Ishikawa (cell line): ENCODE measurements around the gene DOCK3.

Experiments used
- CEBPB ChIP-seq: IDR thresholded peaks from 2 replicates; pipeline ENCODE4 v1.6.1; 2012
- CREB1 ChIP-seq: IDR thresholded peaks from 2 replicates; pipeline ENCODE4 v1.6.1; 2012; ENCODE audit warnings: low read depth
- EGR1 ChIP-seq: IDR thresholded peaks from 2 replicates; pipeline ENCODE4 v1.6.1; 2012
- EP300 ChIP-seq: IDR thresholded peaks from 2 replicates; pipeline ENCODE4 v1.6.1; 2012; ENCODE audit warnings: borderline replicate concordance
- FOXM1 ChIP-seq: IDR thresholded peaks from 2 replicates; pipeline ENCODE4 v1.6.1; 2012; ENCODE audit warnings: low read depth, borderline replicate concordance
- NFIC ChIP-seq: IDR thresholded peaks from 2 replicates; pipeline ENCODE4 v1.6.1; 2012
- RAD21 ChIP-seq: IDR thresholded peaks from 2 replicates; pipeline ENCODE4 v1.6.1; 2012; ENCODE audit warnings: low read depth
- REST ChIP-seq: IDR thresholded peaks from 2 replicates; pipeline ENCODE4 v1.6.1; 2012; ENCODE audit warnings: low read depth, mild to moderate bottlenecking
- TAF1 ChIP-seq: IDR thresholded peaks from 2 replicates; pipeline ENCODE4 v1.6.1; 2012; ENCODE audit warnings: low read depth, mild to moderate bottlenecking
- TCF12 ChIP-seq: IDR thresholded peaks from 2 replicates; pipeline ENCODE4 v1.6.1; 2012; ENCODE audit warnings: low read depth
- TEAD4 ChIP-seq: IDR thresholded peaks from 2 replicates; pipeline ENCODE4 v1.6.1; 2012
- YY1 ChIP-seq: IDR thresholded peaks from 2 replicates; pipeline ENCODE4 v1.6.1; 2012; ENCODE audit warnings: low read depth
- ZBTB7A ChIP-seq: IDR thresholded peaks from 2 replicates; pipeline ENCODE4 v1.6.1; 2012; ENCODE audit warnings: low read depth
- TF ChIP-seq, protein P1 (sequence below): IDR thresholded peaks from 2 replicates; pipeline ENCODE4 v1.6.1; 2012
- TF ChIP-seq, protein P2 (sequence below): IDR thresholded peaks from 2 replicates; pipeline ENCODE4 v1.6.1; 2012

DOCK3 gene

DNA sequence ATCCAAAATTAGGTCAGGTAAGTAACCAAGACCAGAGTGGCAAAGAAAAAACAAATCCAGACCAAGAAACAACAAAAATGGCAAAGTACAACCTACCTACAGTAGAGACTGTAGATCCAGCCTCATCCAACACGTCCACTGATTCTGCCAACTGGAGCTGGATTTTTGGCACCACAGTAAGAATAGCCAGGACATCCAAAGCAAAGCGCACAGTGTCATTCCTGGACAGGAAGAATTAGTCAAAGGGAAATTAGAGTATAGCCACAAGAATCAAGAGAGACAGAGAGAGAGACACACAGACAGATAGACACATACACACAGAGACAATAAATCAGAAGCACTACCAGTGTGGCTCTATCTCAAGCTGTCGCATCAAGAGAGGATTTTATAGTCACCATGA is 747.5 kb downstream of the DOCK3 start:
- TF ChIP-seq, protein P1, sequence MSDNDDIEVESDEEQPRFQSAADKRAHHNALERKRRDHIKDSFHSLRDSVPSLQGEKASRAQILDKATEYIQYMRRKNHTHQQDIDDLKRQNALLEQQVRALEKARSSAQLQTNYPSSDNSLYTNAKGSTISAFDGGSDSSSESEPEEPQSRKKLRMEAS: no peak
- TF ChIP-seq FOXM1 (no peak), TAF1 (no peak), YY1 (no peak)

- TF ChIP-seq, protein P1: no peak
- TF ChIP-seq ZBTB7A (no peak), TCF12 (no peak), TAF1 (no peak), TEAD4 (no peak), EGR1 (no peak), REST (no peak), FOXM1 (no peak), CREB1 (no peak), CEBPB (no peak), NFIC (no peak), RAD21 (no peak), YY1 (no peak)
- TF ChIP-seq, protein P2, sequence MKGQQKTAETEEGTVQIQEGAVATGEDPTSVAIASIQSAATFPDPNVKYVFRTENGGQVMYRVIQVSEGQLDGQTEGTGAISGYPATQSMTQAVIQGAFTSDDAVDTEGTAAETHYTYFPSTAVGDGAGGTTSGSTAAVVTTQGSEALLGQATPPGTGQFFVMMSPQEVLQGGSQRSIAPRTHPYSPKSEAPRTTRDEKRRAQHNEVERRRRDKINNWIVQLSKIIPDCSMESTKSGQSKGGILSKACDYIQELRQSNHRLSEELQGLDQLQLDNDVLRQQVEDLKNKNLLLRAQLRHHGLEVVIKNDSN: no peak
These were observed 752.2 kb downstream of the DOCK3 start for GRCh38 chr3:51426921-51427320.

DNA sequence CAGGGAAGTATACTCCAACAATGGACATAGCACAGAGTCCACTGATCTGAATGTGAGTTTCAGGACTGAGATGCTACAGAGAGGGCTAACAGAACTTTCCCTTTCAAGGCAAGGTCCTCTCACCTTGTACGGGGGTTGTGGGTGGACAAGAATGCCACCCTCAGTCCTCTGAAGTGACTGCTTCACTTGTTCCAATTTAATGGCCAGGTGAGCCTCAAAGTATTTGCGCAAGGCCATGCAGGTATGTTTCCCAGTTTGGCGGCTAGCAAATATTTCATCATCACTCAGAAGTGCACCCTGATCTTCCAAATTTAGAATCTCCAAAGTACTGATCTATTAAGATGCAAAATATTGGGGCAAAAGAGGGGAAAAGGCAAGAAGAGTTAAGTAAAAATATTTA is 754.4 kb downstream of the DOCK3 start:
- TF ChIP-seq, protein P1: no peak
- no peak for TF ChIP-seq EGR1
- no peak for TF ChIP-seq NFIC
- no peak for TF ChIP-seq REST
- TF ChIP-seq, protein P2: no peak
- TF ChIP-seq FOXM1: no peak
- TF ChIP-seq CREB1: no peak
- no peak for TF ChIP-seq YY1
- no peak for TF ChIP-seq EP300
- no peak for TF ChIP-seq TAF1
- TF ChIP-seq CEBPB: no peak
